ENCODE measurements around the gene ZKSCAN2.

ZKSCAN2 gene

GRCh38 chr16:25223964-25224363, 33.7 kb downstream of the ZKSCAN2 start:
- DNase-seq = no peak

- no peak for DNase-seq
Measured at GRCh38 chr16:25222959-25223358, 34.7 kb downstream of the ZKSCAN2 start.

- no peak for DNase-seq
Measured at GRCh38 chr16:25219070-25219737, 38.4 kb downstream of the ZKSCAN2 start.

GRCh38 chr16:25217921-25218320, 39.7 kb downstream of the ZKSCAN2 start:
- no peak for DNase-seq

- DNase-seq = no peak
Measured at GRCh38 chr16:25217112-25217511, 40.5 kb downstream of the ZKSCAN2 start.

GRCh38 chr16:25213709-25214397, 43.8 kb downstream of the ZKSCAN2 start:
- no peak for DNase-seq

- no peak for DNase-seq
Measured at GRCh38 chr16:25212636-25213035, 45.0 kb downstream of the ZKSCAN2 start.

GRCh38 chr16:25210758-25211157, 46.9 kb downstream of the ZKSCAN2 start:
- peak in 1 of 2 experiments; percentile 26 for DNase-seq

GRCh38 chr16:25199457-25199856, 58.2 kb downstream of the ZKSCAN2 start:
- no peak for DNase-seq

GRCh38 chr16:25198021-25198420, 59.6 kb downstream of the ZKSCAN2 start:
- no peak for DNase-seq

- no peak for DNase-seq
Measured at GRCh38 chr16:25194273-25194878, 63.3 kb downstream of the ZKSCAN2 start.

- no peak for DNase-seq
Measured at GRCh38 chr16:25192096-25192495, 65.5 kb downstream of the ZKSCAN2 start.

GRCh38 chr16:25189305-25189704, 68.3 kb downstream of the ZKSCAN2 start:
- DNase-seq = no peak

- DNase-seq = no peak
Measured at GRCh38 chr16:25187491-25187795, 70.2 kb downstream of the ZKSCAN2 start.

All from activated T-cell treated with anti-CD3 and anti-CD28 coated beads, Interleukin-2, amount 50 U/mL, for 48 hours (primary cell).